GM23248 (cell line): ENCODE results near the gene AGR2.

Experiments used
- EZH2 ChIP-seq: fragments of 200-600 bp; sonication (generic); IDR thresholded peaks from 2 replicates; pipeline ENCODE4 v1.6.1; 2018; ENCODE audit warnings: antibody characterized with exemption, mild to moderate bottlenecking; ENCODE audit not compliant: insufficient read depth, poor library complexity, severe bottlenecking
- EZH2phosphoT487 ChIP-seq: fragments of 200-600 bp; sonication (generic); IDR thresholded peaks from 2 replicates; pipeline ENCODE4 v1.6.1; 2018; ENCODE audit warnings: antibody characterized with exemption, moderate library complexity, mild to moderate bottlenecking, low read depth; ENCODE audit not compliant: insufficient read depth

GRCh38 chr7:16810112-16810511, 5.3 kb upstream of the AGR2 start:
- TF ChIP-seq EZH2 (no peak), EZH2phosphoT487 (no peak)
